ENCODE data around the gene EGFLAM.

Gene EGFLAM

GRCh38 chr5:38424148-38425060, 166.0 kb downstream of the EGFLAM start:
- DNase-seq: peak; percentile 36

- peak; percentile 63 for DNase-seq
These were observed 168.1 kb downstream of the EGFLAM start for GRCh38 chr5:38426490-38426889.

GRCh38 chr5:38426986-38427950, 168.9 kb downstream of the EGFLAM start:
- DNase-seq: peak; percentile 75

GRCh38 chr5:38431242-38431853, 173.0 kb downstream of the EGFLAM start:
- DNase-seq: no peak

- peak; percentile 97 for DNase-seq
These were observed 175.0 kb downstream of the EGFLAM start for GRCh38 chr5:38433160-38433861.

- DNase-seq: peak; percentile 68
These were observed 176.8 kb downstream of the EGFLAM start for GRCh38 chr5:38434966-38435705.

GRCh38 chr5:38438757-38439156, 180.4 kb downstream of the EGFLAM start:
- no peak for DNase-seq

- DNase-seq: peak; percentile 90
These were observed 183.3 kb downstream of the EGFLAM start for GRCh38 chr5:38441453-38442246.

GRCh38 chr5:38442247-38442573, 183.9 kb downstream of the EGFLAM start:
- DNase-seq: no peak

GRCh38 chr5:38443390-38443789, 185.0 kb downstream of the EGFLAM start:
- no peak for DNase-seq

GRCh38 chr5:38445374-38446028, 187.1 kb downstream of the EGFLAM start:
- no peak for DNase-seq

GRCh38 chr5:38446029-38446522, 187.7 kb downstream of the EGFLAM start:
- DNase-seq: no peak

- no peak for DNase-seq
These were observed 188.7 kb downstream of the EGFLAM start for GRCh38 chr5:38447056-38447455.

GRCh38 chr5:38447786-38448185, 189.4 kb downstream of the EGFLAM start:
- peak; percentile 58 for DNase-seq

GRCh38 chr5:38448568-38449350, 190.4 kb downstream of the EGFLAM start:
- DNase-seq: no peak

GRCh38 chr5:38450627-38451026, 192.3 kb downstream of the EGFLAM start:
- DNase-seq: no peak

GRCh38 chr5:38451074-38451725, 192.8 kb downstream of the EGFLAM start:
- peak; percentile 23 for DNase-seq

GRCh38 chr5:38452201-38452600, 193.8 kb downstream of the EGFLAM start:
- no peak for DNase-seq

GRCh38 chr5:38453506-38453905, 195.1 kb downstream of the EGFLAM start:
- DNase-seq: no peak
